ENCODE measurements around the gene UNC13B. TPM values are rescaled to one million over a fixed set of nuclear protein-coding genes. Genes with fewer than 3 reads are reported as not detected.
"Not testable (repeated sequence)": the region's sequence is repeated elsewhere in the genome, so short reads cannot be mapped to it uniquely, and the experiment has no call there.

UNC13B gene
- total RNA-seq, 1 experiment from 2014 or later = 10.7 TPM

DNA sequence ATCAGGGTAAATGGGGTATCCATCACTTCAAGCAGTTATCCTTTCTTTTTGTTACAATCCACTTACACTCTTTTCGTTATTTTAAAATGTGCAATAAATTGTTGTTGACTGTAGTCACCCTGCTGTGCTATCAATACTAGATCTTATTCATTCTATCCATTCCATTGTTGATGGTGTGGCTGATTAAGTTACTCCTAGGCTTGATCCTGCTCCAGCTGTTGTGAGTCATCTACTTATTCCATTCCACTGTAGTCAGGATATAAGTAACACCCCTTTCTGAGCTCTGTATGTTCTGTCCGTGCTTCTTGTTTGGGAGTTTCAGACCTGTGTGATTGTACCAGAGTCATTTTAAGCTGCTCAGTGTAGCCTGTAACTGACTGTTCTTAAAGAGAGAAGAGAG, 205.6 kb downstream of the UNC13B start:
- peak; percentile 87 for DNase-seq (ENCODE audit: low read depth)

DNA sequence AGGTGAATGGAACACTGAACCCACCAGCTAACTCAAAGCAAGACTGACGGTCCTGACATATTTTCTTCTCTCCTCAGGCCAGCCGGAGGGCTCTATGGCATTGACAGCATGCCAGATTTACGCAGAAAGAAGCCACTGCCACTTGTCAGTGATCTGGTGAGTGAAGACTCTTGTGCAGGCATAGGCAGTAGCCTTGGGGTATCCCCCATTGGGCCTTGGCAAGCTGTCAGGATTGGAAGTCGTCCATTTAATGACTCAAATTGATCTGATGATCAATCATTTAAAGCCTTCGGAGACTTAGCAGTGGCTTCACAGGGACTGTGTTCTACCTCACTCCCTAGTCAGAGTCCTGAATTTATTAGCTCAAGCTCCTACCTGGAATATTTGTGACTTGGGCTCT, 208.4 kb downstream of the UNC13B start:
- DNase-seq (ENCODE audit: low read depth) = no peak

DNA sequence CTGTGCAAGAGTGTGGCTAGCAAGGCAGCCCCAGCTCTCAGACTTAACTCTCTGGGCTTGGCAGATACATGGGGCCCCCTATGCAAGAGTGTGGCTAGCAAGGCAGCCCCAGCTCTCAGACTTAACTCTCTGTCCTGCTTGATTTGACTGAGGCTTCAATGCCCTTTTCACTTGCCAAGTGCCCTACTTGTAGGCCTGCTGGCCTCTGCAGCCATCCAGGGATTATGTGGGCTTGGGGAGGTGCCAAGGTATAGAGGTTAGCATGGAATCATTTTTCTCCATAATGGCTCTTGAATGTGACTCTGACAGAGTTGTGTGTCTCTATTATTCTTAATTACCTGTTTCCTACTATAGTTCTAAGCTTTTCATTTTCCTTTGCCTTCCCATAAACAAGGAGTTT, 212.6 kb downstream of the UNC13B start:
- DNase-seq (ENCODE audit: low read depth) = no peak

GRCh38 chr9:35374910-35375309, 213.1 kb downstream of the UNC13B start:
- DNase-seq (ENCODE audit: low read depth) = no peak

GRCh38 chr9:35380039-35380438, 218.2 kb downstream of the UNC13B start:
- no peak for DNase-seq (ENCODE audit: low read depth)

GRCh38 chr9:35380619-35381018, 218.8 kb downstream of the UNC13B start:
- DNase-seq (ENCODE audit: low read depth) = no peak

DNA sequence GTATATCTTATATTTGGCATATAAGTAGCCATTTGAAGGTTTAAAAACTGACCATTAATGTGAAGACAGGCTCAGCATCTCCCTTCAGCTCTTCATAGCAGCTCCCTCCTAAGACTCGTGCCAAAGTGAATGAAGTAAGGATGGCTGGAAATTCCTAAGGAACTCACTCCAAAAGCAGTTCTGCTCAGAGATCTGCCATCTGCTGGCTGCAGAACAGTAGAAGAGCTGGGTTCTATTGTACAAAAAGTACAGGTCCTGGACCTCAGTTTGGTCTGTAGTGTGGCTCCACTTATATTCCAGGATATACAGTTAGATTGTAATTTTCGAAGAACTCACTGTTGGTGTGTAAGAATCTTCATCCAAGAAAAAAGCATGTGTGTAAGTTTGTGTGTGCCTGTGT, 223.2 kb downstream of the UNC13B start:
- DNase-seq (ENCODE audit: low read depth) = no peak

DNA sequence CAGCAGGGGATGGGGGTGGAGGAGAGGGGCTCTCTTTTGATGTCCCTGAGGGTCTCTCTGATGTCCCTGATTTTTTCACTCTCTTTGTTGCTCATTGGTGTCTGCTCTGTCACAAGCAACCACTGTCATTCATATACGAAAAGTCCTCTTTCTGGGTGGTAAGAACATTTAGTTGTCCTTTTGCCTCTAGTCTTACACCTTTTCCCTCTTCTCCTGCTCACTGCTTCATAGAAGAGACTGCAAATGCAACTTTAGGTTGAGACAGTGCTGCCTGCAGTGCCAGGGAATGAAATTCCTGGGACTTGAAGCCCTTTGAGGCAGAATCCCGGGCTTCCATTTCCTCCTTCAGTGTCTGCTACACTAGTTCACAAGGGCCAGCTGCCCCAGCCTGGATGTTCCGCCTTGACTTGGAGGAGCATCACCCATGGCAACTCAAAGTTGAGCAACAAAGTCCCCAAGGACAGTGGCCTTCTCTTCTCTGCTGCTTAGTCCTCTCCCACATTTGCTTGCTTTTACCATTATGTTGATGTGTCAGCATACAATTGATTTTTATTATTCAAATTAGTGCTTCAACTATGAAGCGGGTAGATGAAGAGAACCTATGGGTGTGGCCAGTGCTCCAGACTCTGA, 233.4 kb downstream of the UNC13B start:
- no peak for DNase-seq (ENCODE audit: low read depth)

GRCh38 chr9:35395706-35396101, 233.9 kb downstream of the UNC13B start:
- no peak for DNase-seq (ENCODE audit: low read depth)

- DNase-seq (ENCODE audit: low read depth) = no peak
These were observed 234.9 kb downstream of the UNC13B start for GRCh38 chr9:35396560-35397215.

DNA sequence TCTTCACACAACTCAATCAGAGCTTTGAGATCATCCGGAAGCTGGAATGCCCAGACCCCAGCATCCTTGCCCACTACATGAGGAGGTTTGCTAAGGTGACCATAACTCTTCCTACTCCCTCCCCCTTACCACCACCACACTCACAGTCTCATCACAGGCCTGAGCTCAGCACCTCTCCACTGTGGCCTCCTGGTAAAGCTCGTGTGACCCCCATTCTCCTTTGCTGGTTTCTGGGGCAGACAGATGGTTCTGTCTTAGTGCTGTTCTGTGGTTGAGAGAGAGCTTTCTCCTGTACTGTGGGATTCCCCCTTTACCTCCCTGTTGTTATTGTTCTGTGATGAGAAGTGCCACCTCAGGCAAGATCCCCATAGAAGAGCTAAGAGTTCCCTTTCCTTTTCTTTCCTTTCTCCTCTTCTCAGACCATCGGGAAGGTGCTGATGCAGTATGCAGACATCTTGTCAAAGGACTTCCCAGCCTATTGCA, 235.4 kb downstream of the UNC13B start:
- no peak for DNase-seq (ENCODE audit: low read depth)

GRCh38 chr9:35397923-35398322, 236.1 kb downstream of the UNC13B start:
- DNase-seq (ENCODE audit: low read depth) = no peak

DNA sequence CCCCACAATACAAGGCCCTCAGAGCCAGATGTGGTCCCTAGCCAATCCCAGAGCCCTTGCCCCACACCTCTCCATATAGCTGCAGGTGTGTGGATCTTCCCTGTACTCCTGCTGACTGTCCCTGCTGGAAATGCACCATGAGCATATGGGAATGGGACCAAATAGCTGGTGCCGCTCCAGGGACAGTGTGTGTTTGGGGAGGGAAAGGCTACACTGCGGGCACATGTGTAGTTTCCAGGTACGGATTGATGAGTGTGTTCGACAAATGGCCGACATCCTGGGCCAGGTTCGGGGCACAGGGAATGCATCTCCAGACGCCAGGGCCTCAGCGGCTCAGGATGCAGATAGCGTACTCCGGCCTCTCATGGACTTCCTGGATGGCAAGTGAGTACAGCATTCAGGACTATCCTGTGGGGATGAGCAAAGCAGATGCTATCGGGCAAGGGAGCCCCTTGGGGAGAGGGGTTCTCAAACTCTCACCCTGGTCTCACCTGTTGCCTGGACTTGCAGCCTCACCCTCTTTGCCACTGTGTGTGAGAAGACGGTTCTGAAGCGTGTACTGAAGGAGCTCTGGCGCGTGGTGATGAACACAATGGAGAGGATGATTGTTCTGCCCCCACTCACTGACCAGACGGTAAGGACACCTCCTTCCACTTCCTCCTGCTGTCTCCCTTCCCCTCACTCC, 237.0 kb downstream of the UNC13B start:
- DNase-seq (ENCODE audit: low read depth) = no peak

DNA sequence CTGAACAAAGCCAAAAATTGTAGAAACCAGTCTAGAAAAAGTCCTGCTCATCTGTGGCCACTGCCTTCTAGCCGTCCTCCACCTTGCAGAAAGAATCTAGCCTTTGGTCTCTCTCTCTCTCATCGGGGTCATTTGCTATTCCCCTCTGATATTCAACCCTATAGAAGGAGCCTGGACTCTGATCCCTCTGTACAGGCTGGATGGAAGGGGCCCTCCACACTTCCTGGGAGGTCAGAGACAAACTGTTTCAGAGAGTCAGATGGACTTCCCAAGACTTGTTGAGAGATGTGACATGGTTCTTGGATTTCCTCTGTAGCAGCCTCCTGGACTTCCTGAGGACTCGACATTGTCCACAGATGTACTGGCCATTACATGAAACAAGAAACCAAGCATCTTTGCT, 243.1 kb downstream of the UNC13B start:
- DNase-seq (ENCODE audit: low read depth) = no peak

DNA sequence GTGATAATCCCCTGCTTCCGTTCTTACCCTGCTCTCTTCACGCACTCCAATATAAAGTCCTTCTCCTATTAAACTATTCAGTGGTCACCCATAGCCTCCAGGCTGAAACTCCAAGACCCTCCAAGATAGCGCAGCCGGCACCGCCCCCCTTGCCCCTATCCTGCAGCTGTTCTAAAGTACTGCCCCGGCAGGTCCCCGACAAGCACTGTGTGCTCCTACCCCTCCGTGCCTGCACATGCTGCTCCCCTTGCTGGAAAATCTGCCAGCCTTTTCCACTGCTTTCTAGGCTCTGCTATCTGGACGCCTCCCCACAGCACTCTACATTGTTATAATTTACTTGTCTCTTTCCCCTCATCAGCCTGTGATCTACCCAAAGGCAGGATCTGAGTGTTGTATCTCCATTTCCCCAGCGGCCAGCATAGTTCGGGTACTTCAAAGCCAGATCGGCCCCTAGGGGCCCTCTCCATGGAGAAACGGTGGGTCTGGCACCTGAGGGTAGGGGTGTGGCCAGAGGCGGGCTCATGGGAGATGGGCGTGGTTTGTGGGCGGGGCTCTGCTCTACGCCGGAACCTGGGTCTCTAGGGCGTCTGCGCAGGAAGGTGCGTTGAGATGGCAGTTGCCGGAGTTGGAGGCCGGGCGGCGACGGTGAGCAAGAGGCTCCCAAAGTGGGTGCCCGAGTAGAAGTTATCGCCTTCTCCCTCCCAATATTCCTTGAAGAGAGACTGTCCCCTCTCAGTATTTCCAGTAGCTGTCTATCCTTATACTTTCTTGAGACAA, 244.6 kb downstream of the UNC13B start:
- no peak for DNase-seq (ENCODE audit: low read depth)

DNA sequence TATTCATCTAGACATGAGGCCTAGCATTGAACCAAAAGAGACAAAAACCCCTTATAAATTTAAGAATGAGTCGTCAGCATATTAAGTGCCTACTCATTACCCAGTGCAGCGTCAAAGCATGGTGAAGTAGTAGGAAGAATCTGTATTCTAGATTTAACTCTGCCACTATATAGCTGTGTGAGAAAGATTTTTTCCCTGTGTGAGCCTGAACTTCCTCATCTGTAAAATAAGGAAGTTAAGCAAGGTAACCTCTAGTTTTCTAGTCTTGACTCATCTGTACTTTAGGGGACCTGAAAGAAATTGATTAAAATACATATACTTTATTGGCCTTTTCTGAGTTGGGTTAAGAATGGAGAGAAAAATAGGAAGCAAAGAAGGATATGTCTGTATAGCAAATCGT, 246.0 kb downstream of the UNC13B start:
- no peak for DNase-seq (ENCODE audit: low read depth)

DNA sequence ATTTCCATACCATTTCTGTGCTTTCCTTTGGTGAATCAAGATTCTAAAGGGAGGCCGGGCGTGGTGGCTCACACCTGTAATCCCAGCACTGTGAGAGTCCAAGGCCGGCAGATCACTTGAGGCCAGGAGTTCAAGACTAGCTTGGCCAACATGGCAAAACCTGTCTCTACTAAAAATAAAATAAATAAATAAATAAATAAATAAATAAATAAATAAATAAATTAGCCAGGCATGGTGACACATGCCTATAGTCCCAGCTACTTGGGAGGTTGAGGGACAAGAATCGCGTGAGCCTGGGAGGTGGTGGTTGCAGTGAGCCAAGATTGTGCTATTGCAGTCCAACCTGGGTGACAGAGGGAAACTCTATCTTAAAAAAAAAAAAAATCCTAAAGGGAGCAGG, 247.6 kb downstream of the UNC13B start:
- DNase-seq (ENCODE audit: low read depth) = not testable (repeated sequence)

DNA sequence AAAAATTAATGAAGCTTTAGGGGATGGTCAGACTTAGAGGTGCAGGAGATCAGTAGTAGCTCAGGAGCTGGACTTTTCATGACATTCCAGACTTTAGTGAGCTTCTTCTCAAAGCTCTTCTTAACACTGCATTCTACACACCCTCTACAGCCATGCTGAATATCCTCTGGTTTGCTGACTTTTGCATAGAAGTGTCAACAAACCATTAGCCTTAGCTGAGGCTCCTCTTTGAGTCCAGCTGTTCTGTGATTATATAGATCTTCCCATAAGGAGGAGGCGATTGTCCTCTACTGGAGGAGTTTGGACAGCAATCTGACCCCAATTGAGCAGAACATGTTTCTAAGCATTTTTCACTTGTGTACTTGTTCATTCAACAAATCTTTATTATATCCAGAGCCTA, 253.1 kb downstream of the UNC13B start:
- no peak for DNase-seq (ENCODE audit: low read depth)

DNA sequence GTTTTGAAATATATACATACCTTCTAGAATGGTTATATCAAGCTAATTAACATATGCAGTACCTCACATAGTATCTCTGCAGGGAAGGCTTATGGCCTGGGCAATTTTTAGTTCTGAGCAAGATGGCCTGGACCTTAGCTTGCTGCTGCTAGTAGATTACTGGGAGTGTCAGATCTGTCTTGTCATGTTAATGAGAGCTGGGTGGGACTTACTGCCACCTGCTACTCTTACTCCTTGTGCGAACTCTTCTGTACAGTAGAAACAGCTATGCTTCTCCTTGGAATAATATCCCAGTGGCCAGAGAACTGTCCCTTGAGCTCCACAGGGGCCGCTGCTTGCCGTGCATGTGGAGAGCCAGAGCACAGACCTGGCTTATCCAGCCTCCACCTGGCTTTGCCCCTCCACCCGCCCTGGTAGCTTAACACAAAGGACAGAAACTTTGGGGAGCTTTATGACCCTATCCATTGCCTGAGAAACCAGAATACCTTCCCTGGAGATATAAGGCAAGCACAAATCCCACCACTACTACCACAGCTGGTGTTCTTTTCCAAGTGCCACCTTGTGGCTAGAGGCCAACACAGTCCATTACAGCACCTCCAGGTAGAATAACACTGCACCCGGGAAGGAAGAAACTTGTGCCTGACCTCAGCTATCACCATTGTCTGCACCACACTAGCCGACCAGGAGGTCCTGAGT, 253.7 kb downstream of the UNC13B start:
- DNase-seq (ENCODE audit: low read depth) = no peak

DNA sequence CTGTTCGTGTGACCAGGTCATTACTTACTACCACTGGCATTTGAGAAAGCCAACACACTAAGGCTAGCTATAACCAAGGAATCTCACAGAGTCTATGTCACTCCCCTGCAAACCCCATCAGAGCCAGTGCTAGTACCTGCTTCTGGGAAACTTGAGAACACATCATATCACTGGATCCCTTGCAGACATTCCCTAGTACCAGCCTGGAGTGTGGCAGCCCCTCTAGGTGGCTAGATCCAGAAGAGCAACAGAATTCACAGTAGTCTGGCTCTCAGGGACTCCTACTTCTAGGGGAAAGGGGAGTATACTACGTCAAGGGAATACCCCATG, 254.3 kb downstream of the UNC13B start:
- no peak for DNase-seq (ENCODE audit: low read depth)

- no peak for DNase-seq (ENCODE audit: low read depth)
These were observed 260.5 kb downstream of the UNC13B start for GRCh38 chr9:35422346-35422745.

Data from HT1080 (cell line).